IMR-90 (cell line): ENCODE results near the gene ALCAM.

ENCODE experiments used
- BHLHE40 ChIP-seq: fragments of 150-350 bp; IDR thresholded peaks from 2 replicates; pipeline ENCODE4 v1.6.1; 2016; ENCODE audit warnings: mild to moderate bottlenecking, low read depth, low read length
- CEBPB ChIP-seq: IDR thresholded peaks from 2 replicates; pipeline ENCODE4 v1.6.1; 2012; ENCODE audit warnings: low read depth, low read length, improper control_type of control experiment
- CTCF ChIP-seq: conservative IDR thresholded peaks from 2 replicates; pipeline ENCODE4 v1.5.1; 2012; ENCODE audit warnings: mild to moderate bottlenecking, low read depth, low read length, improper control_type of control experiment
- FOS ChIP-seq: fragments of 150-350 bp; IDR thresholded peaks from 2 replicates; pipeline ENCODE4 v1.6.1; 2016; ENCODE audit warnings: low read depth, low read length
- MAFK ChIP-seq: IDR thresholded peaks from 2 replicates; pipeline ENCODE4 v1.6.1; 2012; ENCODE audit warnings: low read depth, low read length, improper control_type of control experiment
- MXI1 ChIP-seq: IDR thresholded peaks from 2 replicates; pipeline ENCODE4 v1.6.1; 2012; ENCODE audit warnings: low read depth, mild to moderate bottlenecking, low read length, moderate library complexity, borderline replicate concordance
- NFE2L2 ChIP-seq: fragments of 150-350 bp; IDR thresholded peaks from 2 replicates; pipeline ENCODE4 v1.6.1; 2016; ENCODE audit warnings: low read depth, mild to moderate bottlenecking, low read length
- POLR2A ChIP-seq: IDR thresholded peaks from 2 replicates; pipeline ENCODE4 v1.6.1; 2012; ENCODE audit warnings: mild to moderate bottlenecking, low read depth, low read length
- RAD21 ChIP-seq: IDR thresholded peaks from 2 replicates; pipeline ENCODE4 v1.6.1; 2012; ENCODE audit warnings: low read length, improper control_type of control experiment
- RCOR1 ChIP-seq: IDR thresholded peaks from 2 replicates; pipeline ENCODE4 v1.6.1; 2012; ENCODE audit warnings: mild to moderate bottlenecking, low read length, improper control_type of control experiment; ENCODE audit not compliant: insufficient replicate concordance
- RFX5 ChIP-seq: IDR thresholded peaks from 2 replicates; pipeline ENCODE4 v1.8.0; 2012; ENCODE audit warnings: low read depth, mild to moderate bottlenecking, low read length, moderate library complexity
- SMC3 ChIP-seq: fragments of 150-350 bp; IDR thresholded peaks from 2 replicates; pipeline ENCODE4 v1.6.1; 2016; ENCODE audit warnings: low read depth, mild to moderate bottlenecking, antibody characterized with exemption, low read length, moderate library complexity
- USF2 ChIP-seq: fragments of 150-350 bp; IDR thresholded peaks from 2 replicates; pipeline ENCODE4 v1.6.1; 2017; ENCODE audit warnings: mild to moderate bottlenecking, antibody characterized with exemption, low read length, low read depth

DNA sequence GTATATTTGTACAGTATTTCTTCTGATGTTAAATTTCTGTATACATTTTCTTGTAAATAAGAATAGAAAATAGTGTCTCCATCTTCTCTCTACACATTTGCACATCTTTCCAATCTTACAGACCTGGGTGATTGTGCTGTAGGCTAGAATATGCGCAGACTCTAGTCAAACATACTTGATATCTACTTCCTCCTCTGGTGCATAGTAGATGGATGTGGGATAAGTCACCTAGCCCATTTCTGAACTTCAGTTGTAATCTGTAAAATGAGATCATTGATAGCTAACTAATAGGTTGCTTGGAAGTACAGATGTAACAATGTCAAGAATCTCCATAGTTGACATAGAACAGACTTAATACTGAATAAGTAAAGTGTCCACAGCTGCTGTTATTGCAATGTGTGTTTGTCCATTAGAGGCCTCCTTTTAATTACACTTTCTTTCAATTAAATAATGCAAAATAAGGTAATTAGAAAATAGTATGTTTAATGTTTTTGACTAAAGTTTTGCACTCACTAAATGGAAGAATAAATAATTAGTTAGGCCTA is 46.7 kb downstream of the ALCAM start:
- TF ChIP-seq MXI1 (no peak), CTCF (no peak), USF2 (no peak), MAFK (no peak), NFE2L2 (no peak), POLR2A (no peak), RAD21 (no peak), FOS (no peak), RCOR1 (no peak), BHLHE40 (no peak), CEBPB (no peak), RFX5 (no peak), SMC3 (no peak)
